Activated naive CD4-positive, alpha-beta T cell treated with anti-CD3 and anti-CD28 coated beads for 36 hours (primary cell): ENCODE data around the gene MPST. TPM values are rescaled to one million over a fixed set of nuclear protein-coding genes. Genes with fewer than 3 reads are reported as not detected.

Source experiments
- CTCF ChIA-PET: fragments of 350-600 bp; sonication (Branson Sonifier 250); formaldehyde crosslinking; loops from one replicate; lab custom pipeline; 2021; ENCODE audit warnings: antibody characterized with exemption; lab: Charles Lee
- DNase-seq: peaks from one replicate; pipeline ENCODE4 v3.0.0-alpha.2; 2020
- H3K27ac Mint-ChIP-seq: one replicate; pipeline ENCODE4 v1.8.0; 2021; ENCODE audit warnings: mild to moderate bottlenecking, mixed read lengths
- H3K27me3 Mint-ChIP-seq: one replicate; pipeline ENCODE4 v1.8.0; 2021; ENCODE audit warnings: low read depth, mixed read lengths
- H3K36me3 Mint-ChIP-seq: one replicate; pipeline ENCODE4 v1.8.0; 2021; ENCODE audit warnings: low read depth, mixed read lengths
- H3K4me1 Mint-ChIP-seq: one replicate; pipeline ENCODE4 v1.8.0; 2021; ENCODE audit warnings: low read depth, mixed read lengths
- H3K4me3 Mint-ChIP-seq: one replicate; pipeline ENCODE4 v1.8.0; 2021; ENCODE audit warnings: mild to moderate bottlenecking, moderate library complexity, mixed read lengths
- H3K9me3 Mint-ChIP-seq: one replicate; pipeline ENCODE4 v1.8.0; 2021; ENCODE audit warnings: mixed read lengths
- intact Hi-C: fragments of 100-400 bp; cut with micrococcal nuclease; formaldehyde crosslinking; loops from one replicate; pipeline ENCODE4 v1.15.1; 2023
- total RNA-seq, 2 experiments: library from RNA; stranded (reverse); gene quantifications; one replicate each; pipeline ENCODE4 v1.2.3, GENCODE V29; 2021

Gene MPST
- total RNA-seq, 2 experiments from 2014 or later, result 2.8 to 2.9 TPM

DNA sequence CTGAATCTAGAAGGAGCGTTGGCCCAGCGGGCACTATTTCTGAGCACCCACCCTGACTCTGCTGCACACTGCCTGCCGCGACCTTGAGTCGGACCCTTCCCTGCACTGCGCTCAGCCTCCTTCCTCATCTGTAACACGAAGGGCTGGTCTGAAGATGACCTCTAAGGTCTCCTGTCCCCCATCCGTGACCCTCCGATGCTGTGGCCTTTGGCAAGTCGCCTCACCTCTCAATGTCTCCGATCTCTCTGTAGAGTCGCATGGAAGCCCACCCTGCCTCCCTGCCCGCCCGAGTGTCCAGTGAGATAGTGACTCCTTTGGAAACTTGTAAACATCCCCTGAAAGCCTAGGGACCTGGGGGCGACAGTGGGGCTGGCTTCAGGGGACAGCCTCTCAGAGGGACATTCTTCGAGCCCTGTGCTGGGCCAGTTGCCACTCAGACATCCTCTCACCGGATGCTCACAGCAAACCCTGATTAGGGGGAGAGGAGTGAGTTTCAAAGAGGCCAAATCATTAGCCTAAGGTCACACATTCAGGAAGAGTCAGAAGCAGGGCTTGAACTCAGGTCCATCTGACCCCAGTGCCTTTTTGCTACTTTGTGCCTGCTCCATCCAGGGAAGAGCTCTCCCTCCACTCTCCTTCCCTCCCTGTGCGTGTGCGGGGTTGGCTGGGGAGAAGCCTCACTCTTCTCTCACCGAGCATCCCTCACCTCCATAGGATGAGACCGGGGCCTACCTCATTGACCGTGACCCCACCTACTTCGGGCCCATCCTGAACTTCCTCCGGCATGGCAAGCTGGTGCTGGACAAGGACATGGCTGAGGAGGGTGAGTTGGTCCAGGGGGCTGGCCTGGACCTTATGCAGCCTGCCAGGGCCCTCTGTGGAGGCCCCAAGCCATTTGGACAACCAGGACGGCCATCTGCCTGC, 33.1 kb downstream of the MPST start:
- intact Hi-C loops, result no loop called here
- Mint-ChIP-seq H3K9me3 (no peaks in the 10 kb centered on the region), H3K27ac (no peak overlapping the region), H3K36me3 (peaks cover 5% of the 10 kb centered on the region), H3K27me3 (no peaks in the 10 kb centered on the region), H3K4me3 (peak overlapping the region; percentile 80), H3K4me1 (peaks cover 11% of the 10 kb centered on the region)
- CTCF ChIA-PET, result interaction anchor here (0.6 to 1.4 kb wide), 3 partner anchors 26 to 125 kb away, joined by 3 read pairs; no protein-coding TSS in a partner anchor
- DNase-seq, result no peak

- Mint-ChIP-seq H3K9me3 (no peaks in the 10 kb centered on the region), H3K4me1 (peaks cover 11% of the 10 kb centered on the region), H3K4me3 (peak overlapping the region; percentile 80), H3K36me3 (peaks cover 5% of the 10 kb centered on the region), H3K27ac (no peak overlapping the region), H3K27me3 (no peaks in the 10 kb centered on the region)
- CTCF ChIA-PET, result interaction anchor here (1.4 kb wide), 1 partner anchor 25 kb away, joined by 3 read pairs; no protein-coding TSS in a partner anchor
- intact Hi-C loops, result no loop called here
- no peak for DNase-seq
Measured at GRCh38 chr22:37053310-37054055, 33.9 kb downstream of the MPST start.

GRCh38 chr22:37054056-37054395, 34.5 kb downstream of the MPST start:
- peaks cover 5% of the 10 kb centered on the region for H3K36me3 Mint-ChIP-seq
- DNase-seq, result no peak
- no peak overlapping the region for H3K4me3 Mint-ChIP-seq
- H3K27ac Mint-ChIP-seq, result no peak overlapping the region
- intact Hi-C loops, result no loop called here
- H3K27me3 Mint-ChIP-seq, result no peaks in the 10 kb centered on the region
- H3K9me3 Mint-ChIP-seq, result no peaks in the 10 kb centered on the region
- H3K4me1 Mint-ChIP-seq, result peaks cover 11% of the 10 kb centered on the region
- CTCF ChIA-PET, result interaction anchor here (1.4 kb wide), 1 partner anchor 24 kb away, joined by 3 read pairs; no protein-coding TSS in a partner anchor

DNA sequence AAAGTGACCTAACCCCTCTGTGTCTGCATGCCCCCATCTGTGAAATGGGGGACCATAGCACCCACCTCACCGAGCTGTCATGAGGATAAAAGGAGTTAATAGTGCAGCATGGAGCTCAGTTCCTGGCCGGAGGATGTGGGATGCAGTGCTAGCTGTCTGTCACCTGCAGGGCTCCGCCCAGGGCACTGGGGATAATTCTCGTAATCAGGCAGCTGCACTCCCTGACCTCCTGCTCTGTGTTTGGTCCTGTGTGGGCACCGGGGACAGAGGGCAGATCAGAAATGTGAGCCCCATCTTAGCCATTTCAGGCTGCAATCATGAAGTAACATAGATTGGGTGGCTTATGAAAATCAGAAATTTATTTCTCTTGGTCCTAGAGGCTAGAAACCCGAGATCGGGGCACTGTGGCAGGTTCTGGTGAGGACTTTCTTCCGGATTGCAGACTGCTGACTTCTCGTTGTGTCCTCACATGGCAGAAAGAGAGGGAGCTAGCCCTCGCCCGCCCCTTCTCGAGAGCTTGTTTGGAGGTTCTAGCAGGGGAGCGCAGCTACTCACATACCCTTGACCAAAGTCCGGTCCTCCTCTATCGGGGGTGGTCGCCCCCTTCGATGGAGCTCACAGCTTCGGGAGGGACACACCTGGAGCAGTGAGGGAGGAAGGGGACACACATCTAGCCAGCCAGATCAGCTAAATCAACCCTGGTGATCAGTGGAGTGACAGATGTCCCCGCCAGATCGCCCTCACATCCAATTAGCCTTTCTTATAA, 35.2 kb downstream of the MPST start:
- H3K27me3 Mint-ChIP-seq, result no peaks in the 10 kb centered on the region
- H3K4me1 Mint-ChIP-seq, result peaks cover 12% of the 10 kb centered on the region
- H3K36me3 Mint-ChIP-seq, result peaks cover 5% of the 10 kb centered on the region
- H3K27ac Mint-ChIP-seq, result no peak overlapping the region
- CTCF ChIA-PET, result interaction anchor here (0.6 to 1.4 kb wide), 3 partner anchors 11 to 202 kb away, joined by 3 to 7 read pairs (median 5); no protein-coding TSS in a partner anchor
- no peaks in the 10 kb centered on the region for H3K9me3 Mint-ChIP-seq
- no peak overlapping the region for H3K4me3 Mint-ChIP-seq
- intact Hi-C loops, result no loop called here
- DNase-seq, result no peak

GRCh38 chr22:37056246-37056645, 36.7 kb downstream of the MPST start:
- CTCF ChIA-PET, result interaction anchor here (1.4 kb wide), 1 partner anchor 12 kb away, joined by 5 read pairs; no protein-coding TSS in a partner anchor
- no peak overlapping the region for H3K27ac Mint-ChIP-seq
- H3K27me3 Mint-ChIP-seq, result no peaks in the 10 kb centered on the region
- H3K4me1 Mint-ChIP-seq, result peaks cover 25% of the 10 kb centered on the region
- intact Hi-C loops, result no loop called here
- H3K4me3 Mint-ChIP-seq, result no peak overlapping the region
- H3K9me3 Mint-ChIP-seq, result no peaks in the 10 kb centered on the region
- H3K36me3 Mint-ChIP-seq, result peaks cover 5% of the 10 kb centered on the region
- DNase-seq, result no peak

GRCh38 chr22:37057226-37057625, 37.7 kb downstream of the MPST start:
- Mint-ChIP-seq H3K4me1 (peaks cover 28% of the 10 kb centered on the region), H3K4me3 (no peak overlapping the region), H3K27me3 (no peaks in the 10 kb centered on the region), H3K36me3 (peaks cover 5% of the 10 kb centered on the region), H3K9me3 (no peaks in the 10 kb centered on the region), H3K27ac (no peak overlapping the region)
- no peak for DNase-seq
- CTCF ChIA-PET, result no interaction called here
- intact Hi-C loops, result no loop called here

- intact Hi-C loops, result no loop called here
- Mint-ChIP-seq H3K4me3 (no peak overlapping the region), H3K4me1 (peaks cover 23% of the 10 kb centered on the region), H3K27ac (no peak overlapping the region), H3K36me3 (peaks cover 5% of the 10 kb centered on the region), H3K27me3 (no peaks in the 10 kb centered on the region), H3K9me3 (no peaks in the 10 kb centered on the region)
- DNase-seq, result no peak
- CTCF ChIA-PET, result no interaction called here
Measured at GRCh38 chr22:37057796-37058510, 38.4 kb downstream of the MPST start.

DNA sequence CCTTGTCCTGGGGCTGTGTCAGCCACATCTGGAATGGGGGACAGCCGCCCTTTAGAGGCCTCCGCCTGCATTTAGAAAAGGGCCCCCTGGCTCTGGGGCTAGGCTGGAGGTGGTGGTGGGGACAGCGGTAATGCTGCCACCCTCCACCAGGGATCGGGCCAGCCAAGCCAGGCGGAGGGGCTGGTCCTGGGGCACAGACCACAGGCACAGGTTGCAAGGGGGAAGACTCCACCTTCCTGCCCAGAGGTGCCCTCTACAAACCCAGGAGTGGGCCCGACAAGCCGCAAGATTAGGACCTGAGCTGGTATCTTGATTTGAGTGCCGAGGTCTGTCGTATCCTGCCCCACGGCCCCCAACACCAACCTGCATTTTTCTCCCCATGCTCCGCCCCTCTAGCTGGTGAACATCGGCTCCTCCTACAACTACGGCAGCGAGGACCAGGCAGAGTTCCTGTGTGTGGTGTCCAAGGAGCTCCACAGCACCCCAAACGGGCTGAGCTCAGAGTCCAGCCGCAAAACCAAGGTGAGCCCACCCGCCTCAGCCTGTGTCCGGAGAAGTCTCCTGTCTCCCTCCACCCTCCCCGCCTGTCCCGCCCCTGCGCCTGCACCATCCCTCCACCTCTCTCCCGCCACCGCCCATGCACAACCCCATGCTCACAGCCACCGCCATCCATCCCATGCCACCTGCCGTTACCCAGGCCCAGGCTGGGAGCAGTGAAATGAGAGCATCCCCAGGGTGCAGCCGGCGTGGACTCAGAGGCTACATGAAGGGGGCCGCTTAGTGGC, 39.6 kb downstream of the MPST start:
- peaks cover 25% of the 10 kb centered on the region for H3K4me1 Mint-ChIP-seq
- no peaks in the 10 kb centered on the region for H3K9me3 Mint-ChIP-seq
- no peak overlapping the region for H3K27ac Mint-ChIP-seq
- DNase-seq, result no peak
- peaks cover 5% of the 10 kb centered on the region for H3K36me3 Mint-ChIP-seq
- no peaks in the 10 kb centered on the region for H3K27me3 Mint-ChIP-seq
- H3K4me3 Mint-ChIP-seq, result no peak overlapping the region
- CTCF ChIA-PET, result no interaction called here
- intact Hi-C loops, result no loop called here

- Mint-ChIP-seq H3K9me3 (no peaks in the 10 kb centered on the region), H3K4me1 (peaks cover 25% of the 10 kb centered on the region), H3K36me3 (peaks cover 8% of the 10 kb centered on the region), H3K4me3 (no peak overlapping the region), H3K27me3 (no peaks in the 10 kb centered on the region), H3K27ac (no peak overlapping the region)
- CTCF ChIA-PET, result no interaction called here
- peak; percentile 18 for DNase-seq
- intact Hi-C loops, result no loop called here
Measured at GRCh38 chr22:37059876-37060449, 40.4 kb downstream of the MPST start.

DNA sequence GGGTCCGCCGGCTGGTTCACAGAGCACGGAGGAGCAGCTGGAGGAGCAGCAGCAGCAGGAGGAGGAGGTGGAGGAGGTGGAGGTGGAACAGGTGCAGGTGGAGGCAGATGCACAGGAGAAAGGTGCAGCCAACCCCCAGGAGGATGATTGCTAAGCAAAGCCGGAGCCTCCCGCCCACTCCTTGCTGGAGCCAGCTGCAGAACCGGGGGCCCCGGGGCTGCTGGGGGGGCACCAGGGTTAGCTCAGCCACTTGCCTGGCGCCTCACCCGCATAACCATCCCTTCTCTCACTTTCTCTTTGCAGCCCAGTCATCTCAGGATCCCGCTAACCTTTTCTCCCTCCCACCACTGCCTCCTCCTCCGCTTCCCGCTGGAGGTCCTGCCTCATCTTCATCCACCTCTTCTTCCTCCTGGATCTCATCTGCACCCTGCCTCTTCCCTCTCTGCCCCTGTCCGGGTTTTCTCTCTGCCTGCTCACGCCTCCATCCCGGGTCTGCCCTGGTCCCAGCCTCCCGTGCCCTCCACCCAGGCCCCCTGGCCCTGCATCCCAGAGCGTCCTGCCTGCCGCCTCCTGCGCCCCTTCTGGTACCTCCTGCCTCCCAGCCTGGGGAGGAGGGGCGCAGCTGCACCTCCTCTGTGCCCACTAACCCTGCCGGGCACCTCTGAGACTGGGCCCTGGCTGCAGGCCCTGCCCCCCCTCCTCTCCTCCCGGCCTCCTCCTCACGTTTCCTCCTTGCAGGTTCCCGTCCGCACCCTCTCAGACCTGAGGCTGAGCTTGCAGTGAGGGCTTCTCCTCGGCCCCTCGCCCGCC, 41.5 kb downstream of the MPST start:
- intact Hi-C loops, result no loop called here
- H3K9me3 Mint-ChIP-seq, result no peaks in the 10 kb centered on the region
- H3K4me3 Mint-ChIP-seq, result no peak overlapping the region
- no peaks in the 10 kb centered on the region for H3K27me3 Mint-ChIP-seq
- H3K36me3 Mint-ChIP-seq, result peaks cover 7% of the 10 kb centered on the region
- peak; percentile 70 for DNase-seq
- CTCF ChIA-PET, result no interaction called here
- peak overlapping the region; percentile 30 for H3K27ac Mint-ChIP-seq
- H3K4me1 Mint-ChIP-seq, result peaks cover 25% of the 10 kb centered on the region
